A673 (cell line): ENCODE measurements around the gene MRPL39.

Experiments
- EZH2 ChIP-seq: fragments of 200-600 bp; sonication (generic); IDR thresholded peaks from 2 replicates; pipeline ENCODE4 v1.6.1; 2017; ENCODE audit warnings: borderline replicate concordance, low read depth, mild to moderate bottlenecking, mixed read lengths, antibody characterized with exemption, low read length; ENCODE audit not compliant: poor library complexity, severe bottlenecking
- TF ChIP-seq, protein P1 (sequence below): fragments of 300-800, 200-600 bp; sonication (generic); conservative IDR thresholded peaks from 2 replicates; pipeline ENCODE4 v1.5.1; 2017; ENCODE audit warnings: low read depth, mild to moderate bottlenecking, antibody characterized with exemption, low read length, moderate library complexity, mixed read lengths

DNA sequence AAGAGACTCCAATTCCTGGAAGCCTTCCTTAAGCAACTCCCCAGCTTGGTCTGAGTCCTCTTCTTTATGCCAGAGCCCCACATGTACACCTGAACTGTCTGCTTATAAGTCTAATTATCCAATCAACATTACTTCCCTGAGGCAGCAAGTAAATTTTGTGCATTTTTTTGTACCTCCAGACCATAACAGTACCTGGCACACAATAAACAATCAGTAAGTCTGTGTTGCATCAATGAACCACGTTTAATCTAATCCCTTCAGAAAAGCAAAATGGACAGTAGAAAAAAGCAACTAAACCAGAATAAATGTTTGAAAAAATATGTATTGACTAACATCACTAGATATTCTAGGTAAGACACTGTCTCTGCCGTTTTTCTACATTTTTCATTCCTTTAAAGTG lies 20.5 kb downstream of the MRPL39 start:
- TF ChIP-seq, protein P1, sequence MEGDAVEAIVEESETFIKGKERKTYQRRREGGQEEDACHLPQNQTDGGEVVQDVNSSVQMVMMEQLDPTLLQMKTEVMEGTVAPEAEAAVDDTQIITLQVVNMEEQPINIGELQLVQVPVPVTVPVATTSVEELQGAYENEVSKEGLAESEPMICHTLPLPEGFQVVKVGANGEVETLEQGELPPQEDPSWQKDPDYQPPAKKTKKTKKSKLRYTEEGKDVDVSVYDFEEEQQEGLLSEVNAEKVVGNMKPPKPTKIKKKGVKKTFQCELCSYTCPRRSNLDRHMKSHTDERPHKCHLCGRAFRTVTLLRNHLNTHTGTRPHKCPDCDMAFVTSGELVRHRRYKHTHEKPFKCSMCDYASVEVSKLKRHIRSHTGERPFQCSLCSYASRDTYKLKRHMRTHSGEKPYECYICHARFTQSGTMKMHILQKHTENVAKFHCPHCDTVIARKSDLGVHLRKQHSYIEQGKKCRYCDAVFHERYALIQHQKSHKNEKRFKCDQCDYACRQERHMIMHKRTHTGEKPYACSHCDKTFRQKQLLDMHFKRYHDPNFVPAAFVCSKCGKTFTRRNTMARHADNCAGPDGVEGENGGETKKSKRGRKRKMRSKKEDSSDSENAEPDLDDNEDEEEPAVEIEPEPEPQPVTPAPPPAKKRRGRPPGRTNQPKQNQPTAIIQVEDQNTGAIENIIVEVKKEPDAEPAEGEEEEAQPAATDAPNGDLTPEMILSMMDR: no peak
- no peak for TF ChIP-seq EZH2
